Measurements from ENCODE around the gene PKIG. TPM values are rescaled to one million over a fixed set of nuclear protein-coding genes. Genes with fewer than 3 reads are reported as not detected.

Gene PKIG
- polyA plus RNA-seq, 1 of the 3 experiments (the other 2 are of a cell fraction) = 92.9 TPM

DNA sequence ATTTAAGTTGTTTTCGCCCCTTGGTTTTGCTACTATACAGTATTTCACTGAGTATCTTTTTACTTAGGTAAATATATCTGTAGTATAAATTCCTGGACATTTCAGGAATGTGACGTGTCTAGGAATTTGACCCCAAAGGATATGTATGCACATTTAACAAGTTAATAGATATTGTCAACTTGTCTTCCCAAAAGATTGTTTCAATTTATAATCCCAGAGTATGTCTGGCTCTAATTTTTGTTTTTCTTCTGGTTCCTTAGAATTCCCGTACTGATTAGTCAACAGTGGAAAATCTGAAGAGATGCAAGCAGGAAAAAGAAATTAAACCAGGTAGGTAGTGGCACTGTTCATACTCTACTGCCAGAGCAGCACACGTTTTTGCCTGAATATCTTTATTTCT is 7.2 kb downstream of the PKIG start (continued):
- TF ChIP-seq, protein P1, sequence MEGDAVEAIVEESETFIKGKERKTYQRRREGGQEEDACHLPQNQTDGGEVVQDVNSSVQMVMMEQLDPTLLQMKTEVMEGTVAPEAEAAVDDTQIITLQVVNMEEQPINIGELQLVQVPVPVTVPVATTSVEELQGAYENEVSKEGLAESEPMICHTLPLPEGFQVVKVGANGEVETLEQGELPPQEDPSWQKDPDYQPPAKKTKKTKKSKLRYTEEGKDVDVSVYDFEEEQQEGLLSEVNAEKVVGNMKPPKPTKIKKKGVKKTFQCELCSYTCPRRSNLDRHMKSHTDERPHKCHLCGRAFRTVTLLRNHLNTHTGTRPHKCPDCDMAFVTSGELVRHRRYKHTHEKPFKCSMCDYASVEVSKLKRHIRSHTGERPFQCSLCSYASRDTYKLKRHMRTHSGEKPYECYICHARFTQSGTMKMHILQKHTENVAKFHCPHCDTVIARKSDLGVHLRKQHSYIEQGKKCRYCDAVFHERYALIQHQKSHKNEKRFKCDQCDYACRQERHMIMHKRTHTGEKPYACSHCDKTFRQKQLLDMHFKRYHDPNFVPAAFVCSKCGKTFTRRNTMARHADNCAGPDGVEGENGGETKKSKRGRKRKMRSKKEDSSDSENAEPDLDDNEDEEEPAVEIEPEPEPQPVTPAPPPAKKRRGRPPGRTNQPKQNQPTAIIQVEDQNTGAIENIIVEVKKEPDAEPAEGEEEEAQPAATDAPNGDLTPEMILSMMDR (IDR thresholded peaks at IDR 0.05) = no peak
- TF ChIP-seq TCF12 (IDR thresholded peaks at IDR 0.05) (peak; percentile 29; the same call in 1 of the 2 replicates), EP300 (IDR thresholded peaks at IDR 0.05; ENCODE audit: borderline replicate concordance in 1 of 2, low read depth in 1 of 2, low read length in 1 of 2) (peak in 1 of 2 experiments; percentile 25; a peak in 1 of 4 replicates)

- H3K9me2 ChIP-seq = no peaks in the 10 kb centered on the region
- H3K27me3 ChIP-seq (ENCODE audit: insufficient read depth) = no peaks in the 10 kb centered on the region
- peaks cover 4 to 6% of the 10 kb centered on the region in 2 experiments for H3K36me3 ChIP-seq (replicated peaks in 1 of 2; ENCODE audit: control insufficient read depth in 1 of 2, insufficient read depth in 2 of 2, low read length in 1 of 2)
- no peaks in the 10 kb centered on the region for H4K20me1 ChIP-seq (ENCODE audit: insufficient read depth)
- H3K4me2 ChIP-seq = no peak overlapping the region
- no peak overlapping the region for H2AFZ ChIP-seq (ENCODE audit: low read depth)
- H3K79me2 ChIP-seq (ENCODE audit: insufficient read depth) = peaks cover 11% of the 10 kb centered on the region; the same call in 1 of the 2 replicates
- CTCF ChIA-PET = interaction anchor here (1.1 to 1.2 kb wide), 2 partner anchors 60 to 374 kb away, joined by 3 read pairs; no protein-coding TSS in a partner anchor
- no peak overlapping the region for H3K27ac ChIP-seq (ENCODE audit: low read depth in 2 of 2, low read length in 1 of 2)
- no peak overlapping the region for H3K9ac ChIP-seq
- no peaks in the 10 kb centered on the region for H3K9me3 ChIP-seq
- WGBS (ENCODE audit: low lambda C conversion rate) = 93% methylated on average over 9 of the region's 9 CpGs
- POLR2A ChIA-PET = no interaction called here
- DNase-seq = no peak
- TF ChIP-seq YY1 (IDR thresholded peaks at IDR 0.05; ENCODE audit: low read depth) (no peak), NRF1 (IDR thresholded peaks at IDR 0.05; ENCODE audit: low read depth, low read length) (no peak), MXI1 (IDR thresholded peaks at IDR 0.05; ENCODE audit: low read depth, low read length) (no peak), FOXM1 (IDR thresholded peaks at IDR 0.05; ENCODE audit: low read depth) (no peak), JUND (IDR thresholded peaks at IDR 0.05) (no peak), RFX5 (IDR thresholded peaks at IDR 0.05; ENCODE audit: low read length) (no peak), GABPA (IDR thresholded peaks at IDR 0.05; ENCODE audit: low read depth) (no peak), TCF12 (IDR thresholded peaks at IDR 0.05) (no peak), POLR2AphosphoS5 (IDR thresholded peaks at IDR 0.05; ENCODE audit: low read depth, low read length) (no peak), GATA2 (CRISPR knock-in tag; IDR thresholded peaks at IDR 0.05) (no peak), CHD2 (IDR thresholded peaks at IDR 0.05; ENCODE audit: low read length, partially characterized antibody) (no peak), PBX3 (IDR thresholded peaks at IDR 0.05) (no peak), MEF2A (IDR thresholded peaks at IDR 0.05; ENCODE audit: borderline replicate concordance, low read depth) (no peak), EZH2phosphoT487 (IDR thresholded peaks at IDR 0.05; ENCODE audit: borderline replicate concordance, low read depth) (no peak), RCOR1 (IDR thresholded peaks at IDR 0.05; ENCODE audit: low read length) (no peak), TEAD4 (IDR thresholded peaks at IDR 0.05; ENCODE audit: borderline replicate concordance, insufficient read depth) (no peak), ZBTB33 (IDR thresholded peaks at IDR 0.05; ENCODE audit: borderline replicate concordance, low read depth) (no peak)
- TF ChIP-seq, protein P2, sequence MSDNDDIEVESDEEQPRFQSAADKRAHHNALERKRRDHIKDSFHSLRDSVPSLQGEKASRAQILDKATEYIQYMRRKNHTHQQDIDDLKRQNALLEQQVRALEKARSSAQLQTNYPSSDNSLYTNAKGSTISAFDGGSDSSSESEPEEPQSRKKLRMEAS (IDR thresholded peaks at IDR 0.05; ENCODE audit: low read depth) = no peak
- TF ChIP-seq, protein P3, sequence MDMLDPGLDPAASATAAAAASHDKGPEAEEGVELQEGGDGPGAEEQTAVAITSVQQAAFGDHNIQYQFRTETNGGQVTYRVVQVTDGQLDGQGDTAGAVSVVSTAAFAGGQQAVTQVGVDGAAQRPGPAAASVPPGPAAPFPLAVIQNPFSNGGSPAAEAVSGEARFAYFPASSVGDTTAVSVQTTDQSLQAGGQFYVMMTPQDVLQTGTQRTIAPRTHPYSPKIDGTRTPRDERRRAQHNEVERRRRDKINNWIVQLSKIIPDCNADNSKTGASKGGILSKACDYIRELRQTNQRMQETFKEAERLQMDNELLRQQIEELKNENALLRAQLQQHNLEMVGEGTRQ (IDR thresholded peaks at IDR 0.05; ENCODE audit: borderline replicate concordance, low read depth, low read length) = no peak
- no peak overlapping the region for H3K4me3 ChIP-seq (ENCODE audit: low read depth in 2 of 2, low read length in 1 of 2)
- peaks cover 5% of the 10 kb centered on the region for H3F3A ChIP-seq (replicated peaks; ENCODE audit: insufficient read depth)
- H3K4me1 ChIP-seq (ENCODE audit: control insufficient read depth in 1 of 2, insufficient read depth in 2 of 2, low read depth in 1 of 2, low read length in 1 of 2) = peaks cover 9 to 12% of the 10 kb centered on the region in 2 experiments; a peak in 3 of 4 replicates
Measured at GRCh38 chr20:44590980-44591778, 8.8 kb downstream of the PKIG start.
